ENCODE results near the gene HJV.
"Not testable (repeated sequence)": the region's sequence is repeated elsewhere in the genome, so short reads cannot be mapped to it uniquely, and the experiment has no call there.

Gene HJV, protein sequence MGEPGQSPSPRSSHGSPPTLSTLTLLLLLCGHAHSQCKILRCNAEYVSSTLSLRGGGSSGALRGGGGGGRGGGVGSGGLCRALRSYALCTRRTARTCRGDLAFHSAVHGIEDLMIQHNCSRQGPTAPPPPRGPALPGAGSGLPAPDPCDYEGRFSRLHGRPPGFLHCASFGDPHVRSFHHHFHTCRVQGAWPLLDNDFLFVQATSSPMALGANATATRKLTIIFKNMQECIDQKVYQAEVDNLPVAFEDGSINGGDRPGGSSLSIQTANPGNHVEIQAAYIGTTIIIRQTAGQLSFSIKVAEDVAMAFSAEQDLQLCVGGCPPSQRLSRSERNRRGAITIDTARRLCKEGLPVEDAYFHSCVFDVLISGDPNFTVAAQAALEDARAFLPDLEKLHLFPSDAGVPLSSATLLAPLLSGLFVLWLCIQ

DNA sequence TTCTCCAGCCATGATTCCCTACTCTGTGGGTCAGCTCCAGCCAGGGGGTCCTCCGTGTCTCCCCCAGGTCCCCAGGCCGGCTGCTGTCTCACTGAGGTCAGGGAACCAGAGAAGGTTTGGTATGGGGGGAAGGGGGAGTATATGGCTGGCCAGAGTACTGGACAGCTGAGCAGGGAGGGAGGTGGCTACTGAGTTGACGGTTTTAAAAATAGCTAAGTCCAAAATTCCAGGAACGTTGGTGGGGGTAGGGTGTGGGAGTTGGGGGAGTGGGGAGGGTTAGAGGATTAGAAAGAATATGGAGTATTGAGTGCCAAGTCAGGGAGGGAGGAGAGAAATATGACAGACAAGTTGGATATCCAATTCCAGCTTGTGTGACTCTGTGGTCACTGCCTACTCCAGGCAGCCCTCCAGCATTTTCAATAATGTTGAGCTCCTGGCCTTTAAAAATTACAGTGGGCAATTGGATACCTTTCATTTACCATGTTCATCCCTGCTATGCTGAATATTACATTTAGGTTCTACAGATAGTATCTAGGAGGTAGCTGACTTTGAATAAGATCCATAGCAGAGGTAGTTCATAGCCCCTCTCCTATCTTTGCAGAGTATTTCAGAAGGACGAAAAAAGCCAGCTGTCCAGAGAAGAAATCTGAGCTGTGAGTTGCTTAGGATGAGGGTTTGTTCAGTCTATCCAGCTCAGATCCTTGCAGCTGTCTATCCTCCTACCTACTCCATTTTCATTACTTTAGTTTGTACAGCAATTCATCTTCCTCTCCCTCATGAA, at the start of gene HJV:
TSS of gene HJV (minus strand) at position 114 of the 781 bp plus-strand sequence. CDS start 1,504 bp downstream, outside the sequence.
- no peak for DNase-seq

DNA sequence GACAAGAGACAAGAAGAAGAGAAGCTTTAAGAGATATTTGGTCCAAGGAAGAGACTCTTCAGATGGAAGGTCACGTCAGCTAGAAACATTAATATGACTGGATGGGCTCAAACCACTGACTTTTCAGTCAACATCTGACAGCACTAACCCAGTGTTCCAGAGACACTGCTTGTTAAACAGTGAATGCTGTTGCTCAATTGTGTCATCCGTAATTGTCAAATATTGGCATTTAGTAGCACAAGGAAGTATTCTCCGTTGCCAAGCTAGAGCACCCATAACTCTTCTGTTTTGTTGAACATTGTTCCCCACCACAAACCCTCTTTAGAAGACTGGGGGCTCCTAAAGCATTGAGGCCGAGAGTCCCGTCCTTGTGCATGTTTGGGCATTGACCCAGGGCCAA, 37.6 kb upstream of the HJV start:
- not testable (repeated sequence) for DNase-seq

DNA sequence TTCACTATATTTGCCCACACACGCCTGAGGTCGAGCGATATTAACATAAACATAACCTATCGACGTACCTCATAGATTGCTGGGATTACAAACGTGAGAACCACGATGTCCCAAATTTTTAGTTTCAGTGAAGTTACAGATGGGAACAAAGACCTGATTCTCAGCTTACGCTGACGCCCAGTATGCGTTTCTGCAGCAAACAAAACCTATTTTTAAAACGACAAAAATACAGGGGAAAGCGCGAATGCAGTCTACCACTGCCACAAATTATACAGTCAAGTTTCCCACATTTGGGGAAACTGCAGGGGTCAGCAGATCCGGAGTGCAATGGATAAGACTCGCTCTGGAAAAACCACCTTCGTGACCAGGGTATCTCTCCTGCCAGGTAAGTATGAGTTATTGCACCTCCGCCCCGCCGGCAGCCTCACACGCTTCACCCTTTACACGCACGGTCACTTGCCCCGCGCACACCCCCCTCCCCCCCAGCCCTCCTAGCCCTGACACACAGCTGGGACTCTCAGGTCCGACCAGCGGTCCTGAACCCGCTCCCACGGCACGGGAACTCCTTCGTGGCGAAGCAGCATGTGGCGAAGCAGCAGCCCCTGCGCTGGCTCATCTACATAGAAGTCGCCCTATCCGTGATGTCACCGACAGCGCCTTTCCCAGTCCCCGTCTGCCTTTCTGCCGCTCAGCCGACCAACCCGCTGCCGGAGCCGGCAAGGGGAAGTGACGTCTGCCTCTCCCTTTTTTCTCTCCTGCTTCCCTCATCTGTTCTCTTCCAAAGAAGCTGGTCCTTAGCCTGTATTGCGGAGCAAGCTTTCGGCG, 30.5 kb upstream of the HJV start:
- peak; percentile 94 for DNase-seq

DNA sequence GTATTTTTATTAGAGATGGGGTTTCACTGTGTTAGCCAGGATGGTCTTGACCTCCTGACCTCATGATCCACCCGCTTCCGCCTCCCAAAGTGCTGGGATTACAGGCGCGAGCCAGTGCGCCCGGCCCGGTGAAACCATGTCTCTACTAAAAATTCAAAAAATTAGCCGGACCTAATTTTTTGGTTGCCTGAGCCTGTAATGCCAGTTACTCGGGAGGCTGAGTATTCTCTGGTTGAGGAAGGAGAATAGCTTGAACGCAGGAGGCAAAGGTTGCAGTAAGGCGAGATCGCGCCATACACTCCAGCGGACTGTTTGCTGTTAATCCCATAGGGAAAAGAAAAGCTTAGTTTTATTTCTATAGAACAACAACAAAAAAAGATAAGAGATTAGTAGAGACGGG, 29.9 kb upstream of the HJV start:
- DNase-seq, result no peak

DNA sequence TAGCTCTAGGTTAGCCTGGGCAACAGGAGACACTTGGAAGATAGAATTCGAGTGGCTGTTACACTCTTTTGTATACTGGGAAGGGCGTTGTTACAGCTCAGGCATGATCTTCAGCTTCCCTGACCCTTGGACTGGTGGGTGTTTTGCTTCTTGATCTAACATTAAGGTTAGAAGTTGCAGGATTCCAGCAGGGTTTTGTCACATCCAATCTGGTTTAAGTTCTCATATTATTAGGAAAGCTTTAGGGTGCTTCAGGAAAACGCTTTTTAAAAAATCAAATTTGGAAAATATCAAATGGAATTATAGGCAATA, 29.1 kb upstream of the HJV start:
- DNase-seq, result not testable (repeated sequence)

DNA sequence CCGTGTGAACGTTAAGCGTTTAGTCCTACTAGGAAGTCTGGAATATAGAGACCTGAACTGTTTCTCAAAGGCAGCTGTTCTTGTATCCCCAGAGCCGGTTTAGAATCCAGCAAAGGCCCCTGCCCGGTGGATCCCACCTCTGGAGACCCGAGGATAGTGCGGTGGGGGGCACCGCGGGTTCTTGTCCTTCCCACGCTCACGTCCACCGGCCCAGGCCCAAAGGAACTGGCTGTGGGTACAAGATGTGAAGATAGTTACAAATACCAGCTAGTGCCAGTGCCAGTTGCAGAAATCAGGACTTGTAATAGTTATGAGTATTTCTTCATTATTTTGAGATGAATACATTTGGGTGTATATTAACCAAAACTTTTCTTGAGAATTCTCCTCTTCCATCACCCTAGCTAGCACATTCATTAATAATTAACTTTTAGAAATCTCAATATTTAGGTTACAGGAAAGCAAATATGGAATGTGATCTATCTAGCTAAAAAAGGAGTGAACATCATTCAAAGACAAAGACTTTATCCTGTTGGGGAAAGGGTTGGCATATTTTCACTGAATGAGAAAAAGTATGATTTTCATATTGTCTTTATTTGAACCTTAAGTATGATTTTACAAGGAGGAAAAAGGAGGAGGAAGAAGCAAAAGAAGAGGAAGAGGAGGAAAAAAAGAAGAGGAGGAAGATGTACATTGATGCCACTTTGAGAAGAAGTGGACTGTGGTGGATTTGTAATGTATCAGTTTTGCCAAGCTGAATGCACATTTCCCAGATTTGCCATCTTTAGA, 28.5 kb upstream of the HJV start:
- DNase-seq, result not testable (repeated sequence)

DNA sequence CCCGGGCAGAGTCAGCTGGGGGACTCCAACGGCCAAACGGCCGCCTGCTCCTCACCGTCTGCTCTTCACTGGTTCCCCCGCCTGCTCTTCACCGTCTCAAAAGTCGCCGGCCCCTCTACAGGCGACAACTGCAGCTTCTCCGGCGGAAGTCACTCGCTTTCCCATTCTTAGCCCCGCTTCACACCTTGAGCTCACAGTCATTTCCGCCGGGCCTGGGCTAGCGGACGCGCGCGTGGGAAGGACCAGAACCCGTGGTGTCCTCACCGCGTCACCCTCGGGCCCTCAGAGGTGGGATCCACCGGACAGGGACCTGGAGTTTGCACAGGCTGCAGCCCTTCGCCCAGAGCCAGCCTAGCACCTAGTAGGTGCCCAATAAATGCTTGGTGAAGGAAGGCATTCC, 27.9 kb upstream of the HJV start:
- no peak for DNase-seq

DNA sequence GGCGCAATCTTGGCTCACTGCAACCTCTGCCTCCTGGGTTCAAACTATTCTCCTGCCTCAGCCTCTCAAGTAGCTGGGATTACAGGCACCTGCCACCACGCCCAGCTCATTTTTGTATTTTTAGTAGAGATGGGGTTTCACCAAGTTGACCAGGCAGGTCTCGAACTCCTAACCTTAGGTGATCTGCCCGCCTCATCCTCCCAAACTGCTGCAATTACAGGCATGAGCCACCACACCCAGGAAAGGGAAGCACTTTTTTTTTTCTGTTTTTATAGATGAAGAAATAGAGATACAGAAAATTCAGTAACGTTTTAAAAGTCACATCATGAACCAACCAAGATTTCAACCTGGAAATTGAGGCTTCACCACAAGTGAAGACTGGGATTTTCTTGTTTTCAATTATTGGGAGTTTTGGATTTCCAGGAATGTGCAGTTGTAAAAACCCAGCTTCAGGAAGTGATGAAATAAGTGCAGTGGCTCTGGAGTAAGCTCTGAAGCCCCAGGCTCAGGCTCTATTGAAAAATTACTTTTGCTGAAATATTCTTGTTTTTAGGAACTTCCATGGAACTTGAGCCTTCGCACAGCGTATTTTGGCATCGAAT, 27.1 kb upstream of the HJV start:
- not testable (repeated sequence) for DNase-seq

DNA sequence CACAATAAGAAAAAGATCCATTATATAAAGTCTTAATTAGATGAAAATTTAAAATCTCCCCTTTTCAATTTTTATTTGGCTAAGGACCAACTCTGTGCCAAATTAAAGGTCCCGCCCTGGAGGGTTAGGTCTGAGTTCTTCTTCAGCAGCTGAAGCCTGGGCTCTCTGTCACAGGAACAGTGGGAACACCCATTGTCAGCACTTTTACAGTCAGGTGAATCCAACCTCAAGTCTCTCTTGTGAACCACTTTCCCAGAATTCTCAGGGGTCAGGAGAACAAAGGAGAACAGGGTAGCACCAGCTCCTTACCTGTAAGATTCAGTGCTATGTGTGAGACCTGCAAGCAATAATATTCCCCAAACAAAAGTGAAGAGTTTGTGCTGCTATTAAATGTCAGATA, 25.1 kb upstream of the HJV start:
- no peak for DNase-seq

DNA sequence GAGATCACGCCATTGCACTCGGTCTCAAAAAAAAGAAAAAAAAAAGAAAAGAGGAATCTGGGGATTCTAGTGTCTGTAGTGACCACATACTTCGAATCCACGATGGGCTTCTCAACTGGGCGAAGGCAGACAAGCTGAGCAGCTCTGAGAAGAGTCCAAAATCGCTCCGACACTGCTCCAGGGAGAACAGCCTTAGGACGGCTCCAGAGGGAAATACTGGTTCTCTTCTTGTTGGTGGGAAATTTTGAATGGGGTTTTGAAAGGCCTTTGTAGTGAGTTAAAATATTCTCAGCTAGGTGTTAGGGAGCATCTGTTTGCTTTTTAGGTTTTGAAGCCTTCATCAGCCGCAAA, 18.3 kb upstream of the HJV start:
- DNase-seq, result no peak

DNA sequence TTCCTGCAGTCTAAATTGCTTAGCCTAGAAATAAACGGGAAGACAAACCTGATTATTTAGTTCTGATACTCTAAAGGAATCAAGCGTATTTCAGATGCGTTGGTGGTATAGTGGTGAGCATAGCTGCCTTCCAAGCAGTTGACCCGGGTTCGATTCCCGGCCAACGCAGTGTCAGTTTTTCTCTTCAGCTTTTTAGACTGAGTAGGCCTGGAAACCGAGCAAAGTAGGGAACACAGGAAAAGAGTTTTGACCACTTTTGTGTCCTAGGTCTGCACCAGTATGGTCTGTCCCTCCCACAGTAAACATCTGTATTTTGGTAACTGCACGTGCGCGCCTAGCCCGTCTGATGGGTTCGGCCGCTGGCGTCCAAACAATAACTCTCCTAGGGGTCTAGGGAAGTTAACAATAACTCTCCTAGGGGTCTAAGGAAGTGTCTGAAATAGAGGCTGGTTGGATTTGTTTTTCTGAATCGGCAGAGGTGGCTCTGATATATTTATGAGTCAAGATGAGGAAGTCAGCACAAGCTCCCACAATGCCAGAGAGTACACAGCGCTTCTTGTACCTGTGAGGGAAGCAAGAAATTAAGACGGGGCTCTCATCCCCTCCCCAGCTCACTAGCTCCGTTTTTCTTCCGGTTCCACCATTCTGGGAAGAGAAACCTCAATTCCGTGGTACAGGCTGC, 15.6 kb upstream of the HJV start:
- DNase-seq, result peak; percentile 92

DNA sequence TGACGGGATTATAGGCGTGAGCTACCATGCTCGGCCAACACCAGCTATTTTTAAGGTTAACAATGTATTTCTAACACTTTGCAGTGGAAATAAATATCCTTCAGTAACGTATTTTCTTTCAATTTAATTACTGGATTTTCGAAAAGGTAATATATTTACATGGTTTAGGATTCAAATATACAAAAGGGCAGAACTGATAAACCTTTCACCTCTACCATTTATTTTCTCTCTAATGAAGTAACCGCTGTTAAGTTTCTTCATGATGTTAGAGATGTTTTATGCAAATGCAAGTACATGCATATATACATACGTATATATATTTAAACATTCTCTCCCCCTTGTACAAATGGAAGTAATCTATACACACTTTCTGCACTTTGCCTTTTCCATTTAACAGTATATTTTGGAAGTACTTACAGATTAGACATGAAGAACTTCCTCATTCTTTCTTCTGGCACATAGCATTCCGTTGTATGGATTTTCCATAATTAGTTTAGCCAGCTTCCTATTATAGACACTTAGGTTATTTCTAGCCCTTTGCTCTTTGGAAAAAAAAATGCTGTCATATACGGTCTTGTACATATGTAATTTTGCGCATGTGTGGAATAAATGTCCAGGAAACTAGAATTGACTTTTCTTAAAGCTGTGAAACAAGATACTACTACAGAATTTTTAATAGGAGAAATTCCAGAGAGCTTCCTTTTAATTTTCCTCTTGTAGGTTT, 14.9 kb upstream of the HJV start:
- DNase-seq, result no peak

DNA sequence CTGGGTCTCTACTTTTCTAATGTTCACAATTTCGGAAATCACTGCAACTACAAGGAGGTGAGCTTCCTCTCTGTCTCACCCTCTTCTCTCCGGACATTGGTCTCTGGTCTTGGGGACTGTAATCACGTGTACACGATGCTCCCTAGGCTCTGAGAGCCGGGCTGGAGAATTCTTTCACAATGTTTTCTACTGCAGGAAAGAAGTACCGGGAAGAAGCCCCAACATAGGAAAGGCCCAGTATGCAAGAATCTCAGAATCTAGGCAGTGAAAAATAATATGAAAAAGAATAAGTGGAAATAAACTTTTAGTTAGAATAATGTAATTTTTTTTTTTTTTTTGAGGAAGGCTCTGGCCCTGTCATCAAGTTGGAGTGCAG, 13.5 kb upstream of the HJV start:
- no peak for DNase-seq

DNA sequence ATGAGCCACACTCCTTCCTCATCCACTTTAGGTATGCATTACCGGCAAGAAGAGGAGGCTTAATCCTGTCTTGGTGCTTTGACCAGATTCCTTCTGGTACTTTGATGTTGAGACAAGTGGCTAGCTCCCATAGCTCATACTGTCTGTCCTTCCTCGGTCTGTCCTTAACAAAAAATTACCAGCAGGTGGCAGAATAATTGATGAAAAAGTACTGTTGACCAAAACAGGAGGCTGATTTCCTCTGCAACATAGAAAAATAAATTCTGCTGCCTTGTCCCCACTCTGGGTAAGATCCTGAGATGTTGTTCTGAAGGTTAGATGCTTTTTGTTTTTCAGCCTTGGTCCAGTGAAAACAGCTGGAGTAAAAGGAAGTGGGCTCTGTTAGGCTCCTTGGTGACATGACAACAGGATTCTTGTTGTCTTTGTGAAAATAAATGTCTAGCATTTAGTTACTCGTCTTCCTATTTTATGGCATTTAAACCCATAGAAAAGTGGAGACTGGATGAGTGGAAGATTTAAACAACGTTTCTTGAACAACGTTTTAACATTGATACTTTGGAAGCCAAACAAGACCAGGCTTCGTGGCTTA, 11.2 kb upstream of the HJV start:
- peak; percentile 83 for DNase-seq

DNA sequence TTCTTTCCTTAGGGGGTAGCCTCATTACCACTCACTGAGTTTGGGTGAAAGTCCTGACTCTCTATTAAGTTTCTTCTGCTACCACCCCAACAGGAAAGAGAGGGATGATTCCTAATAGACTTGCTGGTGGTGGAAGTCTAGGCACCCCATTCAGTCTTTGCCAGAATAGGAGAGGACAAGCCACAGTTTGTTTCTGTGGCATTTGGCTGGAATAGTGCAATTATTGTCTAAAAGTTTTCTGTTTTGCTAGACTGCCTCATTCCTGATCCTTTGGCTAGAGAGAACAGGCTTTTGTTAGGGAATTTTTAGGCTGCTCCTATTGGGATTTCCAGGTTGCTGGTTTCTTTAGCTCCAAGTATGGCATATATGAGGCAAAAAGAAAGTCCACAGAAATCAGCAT, 9.9 kb upstream of the HJV start:
- no peak for DNase-seq

DNA sequence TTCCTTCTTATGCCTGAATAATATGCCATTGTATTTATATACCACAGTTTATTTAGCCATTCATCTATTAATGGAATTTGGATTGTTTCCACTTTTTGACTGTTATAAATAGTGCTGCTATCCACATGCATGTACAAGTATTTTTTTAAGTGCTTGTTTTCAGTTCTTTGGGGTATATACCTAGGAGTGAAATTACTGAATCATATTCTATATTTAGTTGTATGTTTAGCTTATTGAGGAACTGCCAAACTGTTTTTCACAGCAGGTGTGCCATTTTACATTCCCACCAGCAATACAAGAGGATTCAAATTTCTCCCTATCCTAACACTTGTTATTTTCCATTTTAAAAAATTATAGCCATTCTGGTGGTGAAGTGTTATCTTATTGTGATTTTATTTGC, 7.6 kb upstream of the HJV start:
- peak; percentile 65 for DNase-seq

DNA sequence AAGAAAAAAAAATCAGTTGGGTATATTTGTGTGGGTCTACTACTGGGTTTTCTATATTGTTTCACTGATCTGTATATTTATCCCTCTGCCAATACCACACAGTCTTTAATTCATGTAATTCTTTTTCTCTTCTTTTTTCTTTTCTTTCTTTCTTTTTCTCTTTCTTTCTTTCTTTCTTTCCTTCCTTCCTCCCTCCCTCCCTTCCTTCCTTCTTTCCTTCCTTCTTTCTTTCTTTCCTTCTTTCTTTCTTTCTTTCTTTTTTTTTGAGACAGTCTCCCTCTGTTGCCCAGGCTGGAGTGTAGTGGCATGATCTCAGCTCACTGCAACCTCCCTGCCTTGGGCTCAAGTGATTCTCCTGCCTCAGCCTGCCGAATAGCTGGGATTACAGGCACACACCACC, 5.1 kb upstream of the HJV start:
- not testable (repeated sequence) for DNase-seq

DNA sequence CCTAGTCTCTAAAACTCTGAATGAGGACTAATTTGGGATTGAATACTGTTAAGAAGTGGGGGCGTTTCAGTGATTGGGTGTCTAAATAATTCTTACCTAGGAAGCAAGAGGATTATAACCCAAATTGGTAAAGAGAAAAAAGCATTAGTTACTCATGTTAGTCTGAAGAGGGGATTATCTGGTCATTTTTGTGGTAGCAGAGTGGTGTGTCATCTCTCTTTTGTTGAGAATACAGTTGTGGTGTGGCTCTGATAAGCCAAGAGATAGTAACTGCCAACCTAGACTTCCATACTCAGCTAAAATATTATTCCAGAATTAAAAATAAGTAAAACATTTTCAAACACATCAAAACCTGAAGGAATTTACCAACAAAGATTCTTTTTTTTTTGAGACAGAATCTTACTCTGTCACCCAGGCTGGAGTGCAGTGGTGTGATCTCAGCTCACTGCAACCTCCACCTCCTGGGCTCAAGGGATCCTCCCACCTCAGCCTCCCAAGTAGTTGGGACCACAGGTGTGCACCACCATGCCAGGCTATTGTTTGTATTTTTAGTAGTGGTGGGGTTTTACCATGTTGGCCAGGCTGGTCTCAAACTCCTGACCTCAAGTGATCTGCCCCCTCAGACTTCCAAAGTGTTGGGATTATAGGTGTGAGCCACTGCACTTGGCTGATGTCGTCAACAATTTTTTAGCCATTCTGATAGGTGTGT, 4.4 kb upstream of the HJV start:
- not testable (repeated sequence) for DNase-seq

DNA sequence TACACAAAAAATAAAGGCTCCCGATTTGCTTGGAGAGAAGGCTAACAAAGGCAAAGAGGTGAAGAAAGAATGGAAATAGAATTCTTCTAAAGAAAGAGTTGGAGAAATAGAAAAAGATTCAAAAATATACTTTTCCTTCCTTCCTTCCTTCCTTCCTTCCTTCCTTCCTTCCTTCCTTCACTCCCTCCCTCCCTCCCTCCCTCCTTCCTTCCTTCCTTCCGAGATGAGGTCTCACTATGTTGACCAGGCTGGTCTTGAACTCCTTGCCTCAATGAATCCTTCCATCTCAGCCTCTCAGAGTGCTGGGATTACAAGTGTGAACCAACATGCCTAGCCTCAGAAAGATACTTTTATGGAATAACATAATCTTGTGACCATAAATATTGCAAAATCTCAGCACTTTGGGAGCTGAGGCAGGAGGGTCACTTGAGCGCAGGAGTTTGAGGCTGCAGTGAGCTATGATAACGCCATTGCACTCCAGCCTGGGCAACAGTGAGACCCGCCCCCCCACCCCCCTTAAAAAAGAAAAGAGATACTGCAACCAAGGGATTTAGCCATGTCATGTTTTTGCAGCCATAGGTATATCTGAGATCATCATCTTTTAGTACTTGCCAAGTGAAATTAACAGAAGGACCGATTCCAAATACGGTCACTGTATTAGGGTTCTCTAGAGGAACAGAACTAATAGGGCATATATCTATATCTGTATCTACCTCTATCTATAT, 1.0 kb upstream of the HJV start:
- DNase-seq, result no peak
